Gastrocnemius medialis (tissue), 4 donors: Measurements from ENCODE around the gene SLC25A1. TPM values are rescaled to one million over a fixed set of nuclear protein-coding genes. Genes with fewer than 3 reads are reported as not detected.

Experiments
- ATAC-seq, 2 donors: fragments of 150-250 bp; one replicate each; pipeline ENCODE4 v1.9.1; 2016
- DNase-seq, 2 donors: peaks; one replicate each; pipeline ENCODE4 v3.0.0-alpha.2; 2019
- H3K27ac ChIP-seq, 4 donors: fragments of 200-600 bp; sonication (generic); 1 replicate in 1 of 4; 2 replicates in 3 of 4; pipeline ENCODE4 v1.5.1; 2016 to 2018; ENCODE audit warnings: mild to moderate bottlenecking in 2 of 4, moderate library complexity in 1 of 4
- H3K27me3 ChIP-seq, 3 donors: fragments of 200-600 bp; sonication (generic) in 2 of 3; 1 replicate in 1 of 3; 2 replicates in 2 of 3; pipeline versions ENCODE4 v1.5.1 to v1.6.0; 2016 to 2019; ENCODE audit warnings: mild to moderate bottlenecking in 1 of 3, moderate library complexity in 1 of 3
- H3K36me3 ChIP-seq, 2 donors: fragments of 200-600 bp; sonication (generic) in 1 of 2; one replicate each; pipeline ENCODE4 v1.5.1; 2017 to 2018
- H3K4me1 ChIP-seq, 2 donors: fragments of 200-600 bp; sonication (generic) in 1 of 2; one replicate each; pipeline ENCODE4 v1.5.1; 2016 to 2017; ENCODE audit warnings: mild to moderate bottlenecking in 2 of 2
- H3K4me3 ChIP-seq, 4 donors: fragments of 200-600 bp; sonication (generic) in 3 of 4; 1 replicate in 1 of 4; 2 replicates in 3 of 4; pipeline ENCODE4 v1.5.1; 2016 to 2019; ENCODE audit warnings: mild to moderate bottlenecking in 2 of 4
- H3K9me3 ChIP-seq, 3 donors: fragments of 200-600 bp; sonication (generic) in 2 of 3; 1 replicate in 1 of 3; 2 replicates in 2 of 3; pipeline ENCODE4 v1.5.1; 2016 to 2019
- POLR2A ChIP-seq, 2 donors: fragments of 450-650 bp; IDR thresholded peaks; one replicate each; pipeline ENCODE4 v1.6.1; 2017; ENCODE audit warnings: antibody characterized with exemption in 2 of 2, mild to moderate bottlenecking in 2 of 2, moderate library complexity in 2 of 2
- in situ Hi-C, 4 donors: fragments of 200-750 bp; cut with MboI; loops; one replicate each; pipeline versions ENCODE4 v1.15.0 to v1.8.0; 2017; ENCODE audit warnings: low sequenced_read_pairs in 4 of 4
- intact Hi-C: fragments of 100-400 bp; cut with DNase I; formaldehyde crosslinking; loops from one replicate; pipeline ENCODE4 v1.15.1; 2023; ENCODE audit warnings: low total_unique reads
- total RNA-seq, 4 donors: library from RNA; depleted of rRNA; stranded (reverse); fragments of >200 nt; gene quantifications; one replicate each; pipeline versions ENCODE4 v1.1.0 to v1.2.3, GENCODE V29; 2016
- TF ChIP-seq, protein P1 (sequence below), 5 experiments: fragments of 450-650 bp in 3 of 5; fragments of 200-600 bp in 2 of 5; sonication (generic) in 2 of 5; IDR thresholded peaks in 4 of 5; conservative IDR thresholded peaks in 1 of 5; 1 replicate in 4 of 5; 2 replicates in 1 of 5; pipeline ENCODE4 v1.5.1; 2016 to 2019; ENCODE audit warnings: antibody characterized with exemption in 5 of 5, mild to moderate bottlenecking in 3 of 5, moderate library complexity in 3 of 5

SLC25A1 gene
- total RNA-seq, 4 donors from 2014 or later = 10.5 to 16.6 (median 13.5) TPM

DNA sequence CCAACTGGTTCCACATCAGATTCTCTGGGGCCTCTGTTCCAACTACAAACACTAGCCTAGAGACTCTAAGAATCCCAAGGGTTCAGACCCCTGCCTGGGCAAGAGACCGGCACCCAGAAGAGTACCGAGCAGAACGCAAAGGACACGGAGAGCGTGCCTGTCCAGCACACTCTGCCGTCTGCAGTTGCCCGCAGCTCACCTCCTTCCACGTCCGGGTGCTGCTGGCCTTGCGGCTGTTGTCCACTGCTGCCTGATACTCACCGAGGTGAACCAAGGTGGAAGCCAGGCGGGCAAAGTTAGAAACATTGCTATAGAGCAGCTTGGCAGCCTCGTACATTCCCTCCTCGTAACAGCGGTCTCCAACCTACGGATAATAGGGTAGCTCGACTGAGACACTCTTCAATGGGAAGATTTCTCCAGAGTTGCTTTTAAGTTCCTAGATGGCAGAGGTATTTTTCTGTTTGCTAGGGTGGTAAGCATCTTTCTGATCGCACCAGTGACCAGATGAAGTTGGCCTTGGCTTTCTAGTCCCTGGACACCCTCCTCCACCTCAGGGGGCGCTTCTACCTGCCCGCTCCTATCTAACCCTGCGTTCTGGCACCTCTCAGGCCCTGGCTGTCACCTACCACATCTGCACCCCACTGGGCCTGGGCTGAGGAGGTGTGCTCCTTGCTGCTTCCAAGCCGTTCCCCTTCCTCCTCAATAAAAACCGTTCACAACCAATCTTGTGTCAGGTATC, 22.8 kb upstream of the SLC25A1 start:
- DNase-seq (no peak), ATAC-seq (no peak)
- H3K4me1 ChIP-seq = no peaks in the 10 kb centered on the region
- in situ Hi-C loops (loop anchor here in 1 of 4 donors (25.0 kb wide), 1 partner anchor 186 kb away; no protein-coding TSS in a partner anchor), intact Hi-C loops (no loop called here)
- H3K36me3 ChIP-seq = peaks cover 0 to 87% of the 10 kb centered on the region in 2 donors
- no peak overlapping the region for H3K27ac ChIP-seq
- TF ChIP-seq POLR2A (IDR thresholded peaks at IDR 0.05) = no peak
- TF ChIP-seq, protein P1, sequence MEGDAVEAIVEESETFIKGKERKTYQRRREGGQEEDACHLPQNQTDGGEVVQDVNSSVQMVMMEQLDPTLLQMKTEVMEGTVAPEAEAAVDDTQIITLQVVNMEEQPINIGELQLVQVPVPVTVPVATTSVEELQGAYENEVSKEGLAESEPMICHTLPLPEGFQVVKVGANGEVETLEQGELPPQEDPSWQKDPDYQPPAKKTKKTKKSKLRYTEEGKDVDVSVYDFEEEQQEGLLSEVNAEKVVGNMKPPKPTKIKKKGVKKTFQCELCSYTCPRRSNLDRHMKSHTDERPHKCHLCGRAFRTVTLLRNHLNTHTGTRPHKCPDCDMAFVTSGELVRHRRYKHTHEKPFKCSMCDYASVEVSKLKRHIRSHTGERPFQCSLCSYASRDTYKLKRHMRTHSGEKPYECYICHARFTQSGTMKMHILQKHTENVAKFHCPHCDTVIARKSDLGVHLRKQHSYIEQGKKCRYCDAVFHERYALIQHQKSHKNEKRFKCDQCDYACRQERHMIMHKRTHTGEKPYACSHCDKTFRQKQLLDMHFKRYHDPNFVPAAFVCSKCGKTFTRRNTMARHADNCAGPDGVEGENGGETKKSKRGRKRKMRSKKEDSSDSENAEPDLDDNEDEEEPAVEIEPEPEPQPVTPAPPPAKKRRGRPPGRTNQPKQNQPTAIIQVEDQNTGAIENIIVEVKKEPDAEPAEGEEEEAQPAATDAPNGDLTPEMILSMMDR (IDR thresholded peaks at IDR 0.05 in 4 of 5, conservative IDR thresholded peaks at IDR 0.05 in 1 of 5) = no peak
- H3K27me3 ChIP-seq = no peaks in the 10 kb centered on the region
- H3K9me3 ChIP-seq = no peaks in the 10 kb centered on the region
- H3K4me3 ChIP-seq = no peak overlapping the region

- H3K27ac ChIP-seq = peak overlapping the region in 1 of 4 donors; percentile 35
- intact Hi-C loops = no loop called here
- H3K27me3 ChIP-seq = no peaks in the 10 kb centered on the region
- no peak for TF ChIP-seq POLR2A (IDR thresholded peaks at IDR 0.05)
- TF ChIP-seq, protein P1 (IDR thresholded peaks at IDR 0.05 in 4 of 5, conservative IDR thresholded peaks at IDR 0.05 in 1 of 5) = no peak
- peaks cover 0 to 88% of the 10 kb centered on the region in 2 donors for H3K36me3 ChIP-seq
- no peaks in the 10 kb centered on the region for H3K9me3 ChIP-seq
- DNase-seq (no peak), ATAC-seq (no peak)
- no peaks in the 10 kb centered on the region for H3K4me1 ChIP-seq
- H3K4me3 ChIP-seq = no peak overlapping the region
- in situ Hi-C loops = loop anchor here in 1 of 4 donors (25.0 kb wide), 1 partner anchor 263 kb away; no protein-coding TSS in a partner anchor
Observed at GRCh38 chr22:19199479-19199878, 20.9 kb upstream of the SLC25A1 start.

- TF ChIP-seq, protein P1 (IDR thresholded peaks at IDR 0.05 in 4 of 5, conservative IDR thresholded peaks at IDR 0.05 in 1 of 5) = no peak
- no peak for TF ChIP-seq POLR2A (IDR thresholded peaks at IDR 0.05)
- Histone ChIP-seq H3K4me3 (no peak overlapping the region), H3K27me3 (no peaks in the 10 kb centered on the region), H3K9me3 (no peaks in the 10 kb centered on the region), H3K36me3 (peaks cover 0 to 88% of the 10 kb centered on the region in 2 donors), H3K4me1 (no peaks in the 10 kb centered on the region), H3K27ac (peak overlapping the region in 3 of 4 donors; percentile 35 to 62 (median 53))
- DNase-seq = peak in 1 of 2 donors; percentile 48
- in situ Hi-C loops = loop anchor here in 1 of 4 donors (25.0 kb wide), 1 partner anchor 264 kb away; no protein-coding TSS in a partner anchor
- ATAC-seq = peak in 1 of 2 donors; percentile 57
- intact Hi-C loops = no loop called here
Observed at GRCh38 chr22:19197997-19198865, 19.7 kb upstream of the SLC25A1 start.

- DNase-seq = peak in 1 of 2 donors; percentile 11
- H3K4me3 ChIP-seq = no peak overlapping the region
- peaks cover 0 to 95% of the 10 kb centered on the region in 2 donors for H3K36me3 ChIP-seq
- in situ Hi-C loops (loop anchor here in 1 of 4 donors (25.0 kb wide), 1 partner anchor 265 kb away; no protein-coding TSS in a partner anchor), intact Hi-C loops (no loop called here)
- H3K9me3 ChIP-seq = no peaks in the 10 kb centered on the region
- ATAC-seq = no peak
- no peaks in the 10 kb centered on the region for H3K27me3 ChIP-seq
- H3K4me1 ChIP-seq = no peaks in the 10 kb centered on the region
- TF ChIP-seq, protein P1 (IDR thresholded peaks at IDR 0.05 in 4 of 5, conservative IDR thresholded peaks at IDR 0.05 in 1 of 5) = no peak
- no peak for TF ChIP-seq POLR2A (IDR thresholded peaks at IDR 0.05)
- no peak overlapping the region for H3K27ac ChIP-seq
Observed at GRCh38 chr22:19196841-19197612, 18.5 kb upstream of the SLC25A1 start.
